Trophoblast cell (in vitro differentiated cells and primary cell): ENCODE results near the gene TVP23A.

Source experiments
- DNase-seq, 2 donors: peaks; one replicate each; pipeline ENCODE4 v3.0.0-alpha.2; 2016
- H2AFZ ChIP-seq: 2 replicates; pipeline ENCODE4 v1.6.1; 2013; ENCODE audit warnings: low read length, moderate library complexity, mild to moderate bottlenecking; ENCODE audit not compliant: insufficient read depth, poor library complexity
- H2AK5ac ChIP-seq: 2 replicates; pipeline ENCODE4 v1.6.1; 2013; ENCODE audit warnings: mild to moderate bottlenecking, low read length
- H2BK120ac ChIP-seq: 2 replicates; pipeline ENCODE4 v1.6.1; 2013; ENCODE audit warnings: low read length, mild to moderate bottlenecking, moderate library complexity; ENCODE audit not compliant: insufficient read depth, poor library complexity
- H2BK12ac ChIP-seq: 2 replicates; pipeline ENCODE4 v1.6.1; 2013; ENCODE audit warnings: mild to moderate bottlenecking, low read length, moderate library complexity
- H2BK5ac ChIP-seq: 2 replicates; pipeline ENCODE4 v1.6.1; 2013; ENCODE audit warnings: low read length, low read depth, moderate library complexity, mild to moderate bottlenecking; ENCODE audit not compliant: poor library complexity
- H3K14ac ChIP-seq: 2 replicates; pipeline ENCODE4 v1.6.1; 2013; ENCODE audit warnings: mild to moderate bottlenecking, low read length
- H3K18ac ChIP-seq: 2 replicates; pipeline ENCODE4 v1.6.1; 2013; ENCODE audit warnings: mild to moderate bottlenecking, low read length
- H3K23ac ChIP-seq: 2 replicates; pipeline ENCODE4 v1.6.1; 2013; ENCODE audit warnings: low read length
- H3K27ac ChIP-seq: 2 replicates; pipeline ENCODE4 v1.5.1; 2013; ENCODE audit warnings: low read depth, mild to moderate bottlenecking, inconsistent platforms, low read length, moderate library complexity
- H3K27me3 ChIP-seq: 2 replicates; pipeline ENCODE4 v1.6.1; 2013; ENCODE audit warnings: inconsistent platforms, mild to moderate bottlenecking, low read length, moderate library complexity; ENCODE audit not compliant: insufficient read depth
- H3K36me3 ChIP-seq, 2 experiments: 1 replicate in 1 of 2; 2 replicates in 1 of 2; pipeline ENCODE4 v1.6.1; 2013; ENCODE audit warnings: low read length in 2 of 2, mild to moderate bottlenecking in 2 of 2, moderate library complexity in 1 of 2; ENCODE audit not compliant: insufficient read depth in 2 of 2, control insufficient read depth in 1 of 2
- H3K4ac ChIP-seq: 2 replicates; pipeline ENCODE4 v1.6.1; 2013; ENCODE audit warnings: low read depth, mild to moderate bottlenecking, low read length, moderate library complexity
- H3K4me1 ChIP-seq, 2 experiments: 1 replicate in 1 of 2; 2 replicates in 1 of 2; pipeline ENCODE4 v1.6.1; 2013; ENCODE audit warnings: low read length in 2 of 2, mild to moderate bottlenecking in 2 of 2, moderate library complexity in 1 of 2; ENCODE audit not compliant: insufficient read depth in 2 of 2, control insufficient read depth in 1 of 2
- H3K4me2 ChIP-seq: 2 replicates; pipeline ENCODE4 v1.6.1; 2013; ENCODE audit warnings: inconsistent platforms, mild to moderate bottlenecking, low read length, moderate library complexity
- H3K4me3 ChIP-seq: 2 replicates; pipeline ENCODE4 v1.5.1; 2013; ENCODE audit warnings: mild to moderate bottlenecking, low read depth, low read length, inconsistent platforms
- H3K79me1 ChIP-seq: one replicate; pipeline ENCODE4 v1.6.1; 2013; ENCODE audit warnings: low read length
- H3K79me2 ChIP-seq: 2 replicates; pipeline ENCODE4 v1.6.1; 2013; ENCODE audit warnings: low read length, mild to moderate bottlenecking; ENCODE audit not compliant: control insufficient read depth, insufficient read depth, poor library complexity
- H3K9ac ChIP-seq: 2 replicates; pipeline ENCODE4 v1.6.1; 2013; ENCODE audit warnings: mild to moderate bottlenecking, low read length
- H3K9me3 ChIP-seq: 2 replicates; pipeline ENCODE4 v1.6.1; 2013; ENCODE audit warnings: low read depth, mild to moderate bottlenecking, control low read depth, inconsistent platforms, low read length; ENCODE audit not compliant: insufficient read depth
- H4K12ac ChIP-seq: 2 replicates; pipeline ENCODE4 v1.6.1; 2013; ENCODE audit warnings: low read depth, mild to moderate bottlenecking, low read length, moderate library complexity
- H4K8ac ChIP-seq: 2 replicates; pipeline ENCODE4 v1.6.1; 2013; ENCODE audit warnings: low read depth, mild to moderate bottlenecking, low read length, moderate library complexity
- H4K91ac ChIP-seq: one replicate; pipeline ENCODE4 v1.6.1; 2013; ENCODE audit warnings: low read depth, mild to moderate bottlenecking, low read length, moderate library complexity
- WGBS: extraction: QIAGEN DNeasy Blood & Tissue Kit; methylation state at CpG from one replicate; pipeline ENCODE4 v1.1.7; 2013; ENCODE audit warnings: missing lambda C conversion rate; ENCODE audit not compliant: insufficient read length, insufficient coverage; ENCODE audit errors: extremely low coverage; 5-methylcytosine and 5-hydroxymethylcytosine counted together

TVP23A gene

DNA sequence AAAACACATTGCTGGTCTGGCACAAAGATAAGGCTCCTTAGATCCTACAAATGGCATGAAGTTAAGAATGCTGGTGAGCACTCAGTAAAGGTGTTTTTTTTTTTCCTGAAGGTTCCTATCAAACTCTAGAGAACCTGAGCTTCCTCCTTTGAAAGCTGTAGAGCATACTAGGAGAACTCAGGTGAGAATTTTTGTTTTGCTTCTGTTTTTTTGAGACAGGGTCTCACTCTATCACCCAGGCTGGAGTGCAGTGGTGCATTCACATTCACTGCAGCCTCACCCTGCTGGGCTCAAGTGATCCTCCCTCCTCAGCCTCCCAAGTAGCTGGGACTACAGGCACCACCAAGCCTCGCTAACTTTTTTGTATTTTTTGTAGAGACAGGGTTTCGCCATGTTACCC lies 37.4 kb upstream of the TVP23A start:
- H3K9ac ChIP-seq: no peak overlapping the region
- no peak overlapping the region for H3K18ac ChIP-seq
- no peaks in the 10 kb centered on the region for H3K79me2 ChIP-seq
- no peak overlapping the region for H3K27ac ChIP-seq
- H3K4ac ChIP-seq: no peak overlapping the region
- H2BK5ac ChIP-seq: no peak overlapping the region
- H2AFZ ChIP-seq: no peak overlapping the region
- no peak overlapping the region for H4K91ac ChIP-seq
- H3K36me3 ChIP-seq: no peaks in the 10 kb centered on the region
- H3K79me1 ChIP-seq: no peaks in the 10 kb centered on the region
- H3K9me3 ChIP-seq: peaks cover 6% of the 10 kb centered on the region
- H4K12ac ChIP-seq: no peak overlapping the region
- H3K27me3 ChIP-seq: no peaks in the 10 kb centered on the region
- WGBS: no CpG with 5 or more reads among the region's 2 CpGs
- H2BK12ac ChIP-seq: no peak overlapping the region
- DNase-seq: no peak
- H3K4me1 ChIP-seq: no peaks in the 10 kb centered on the region
- H2BK120ac ChIP-seq: no peak overlapping the region
- H3K14ac ChIP-seq: no peak overlapping the region
- H4K8ac ChIP-seq: no peak overlapping the region
- no peak overlapping the region for H3K4me2 ChIP-seq
- H3K4me3 ChIP-seq: no peak overlapping the region
- H3K23ac ChIP-seq: no peak overlapping the region
- H2AK5ac ChIP-seq: no peak overlapping the region

DNA sequence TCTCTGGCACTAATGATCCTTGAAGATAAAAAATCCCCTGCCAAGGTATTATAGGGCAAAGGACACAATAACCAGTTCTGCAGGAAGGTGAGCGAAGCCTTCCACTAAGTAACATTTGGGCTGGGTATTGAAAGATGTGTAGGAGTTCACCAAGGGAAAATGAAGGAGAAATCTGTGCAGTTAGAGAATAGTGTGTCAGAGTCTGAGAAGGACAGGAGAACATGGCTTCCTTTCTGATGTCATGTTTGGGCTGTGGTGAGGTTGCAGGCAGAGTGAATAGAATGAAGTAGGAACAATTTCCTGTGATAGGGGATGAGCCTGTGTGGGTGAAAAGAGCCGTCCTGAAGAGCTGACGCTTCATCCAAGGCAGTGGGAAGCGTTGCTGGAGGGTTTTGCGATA lies 34.4 kb upstream of the TVP23A start:
- H3K9ac ChIP-seq: no peak overlapping the region
- no peak overlapping the region for H2BK120ac ChIP-seq
- no peaks in the 10 kb centered on the region for H3K79me1 ChIP-seq
- no peaks in the 10 kb centered on the region for H3K9me3 ChIP-seq
- no peak overlapping the region for H3K4me3 ChIP-seq
- DNase-seq: no peak
- H4K12ac ChIP-seq: no peak overlapping the region
- no peak overlapping the region for H2AK5ac ChIP-seq
- no peak overlapping the region for H3K4ac ChIP-seq
- no peak overlapping the region for H2AFZ ChIP-seq
- H2BK12ac ChIP-seq: no peak overlapping the region
- H3K23ac ChIP-seq: no peak overlapping the region
- H4K91ac ChIP-seq: no peak overlapping the region
- no peak overlapping the region for H3K14ac ChIP-seq
- H3K79me2 ChIP-seq: no peaks in the 10 kb centered on the region
- no peak overlapping the region for H4K8ac ChIP-seq
- H2BK5ac ChIP-seq: no peak overlapping the region
- no peaks in the 10 kb centered on the region for H3K4me1 ChIP-seq
- no peaks in the 10 kb centered on the region for H3K36me3 ChIP-seq
- no peaks in the 10 kb centered on the region for H3K27me3 ChIP-seq
- H3K27ac ChIP-seq: no peak overlapping the region
- no peak overlapping the region for H3K18ac ChIP-seq
- no peak overlapping the region for H3K4me2 ChIP-seq
- no CpG with 5 or more reads among the region's 5 CpGs for WGBS

DNA sequence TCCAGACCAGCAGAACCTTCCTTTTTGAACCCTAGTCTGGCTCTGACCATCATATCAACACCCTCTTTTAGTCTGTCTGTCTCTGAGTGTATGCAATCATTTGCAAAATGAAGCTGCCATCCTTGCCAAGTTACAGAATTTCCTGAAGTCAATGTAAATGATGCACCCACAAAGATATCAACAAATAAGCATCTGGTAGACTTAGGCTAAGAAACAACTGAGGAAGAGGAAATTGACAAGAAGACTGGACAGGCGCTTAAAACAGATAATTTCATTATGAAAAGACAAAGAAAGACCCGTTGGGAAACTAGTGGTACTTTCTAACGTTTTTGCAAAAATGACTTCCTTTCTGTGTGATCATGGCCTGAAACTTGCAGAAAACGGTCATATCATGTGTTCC lies 33.7 kb upstream of the TVP23A start:
- WGBS: no CpG with 5 or more reads among the region's 4 CpGs
- H3K9me3 ChIP-seq: no peaks in the 10 kb centered on the region

DNA sequence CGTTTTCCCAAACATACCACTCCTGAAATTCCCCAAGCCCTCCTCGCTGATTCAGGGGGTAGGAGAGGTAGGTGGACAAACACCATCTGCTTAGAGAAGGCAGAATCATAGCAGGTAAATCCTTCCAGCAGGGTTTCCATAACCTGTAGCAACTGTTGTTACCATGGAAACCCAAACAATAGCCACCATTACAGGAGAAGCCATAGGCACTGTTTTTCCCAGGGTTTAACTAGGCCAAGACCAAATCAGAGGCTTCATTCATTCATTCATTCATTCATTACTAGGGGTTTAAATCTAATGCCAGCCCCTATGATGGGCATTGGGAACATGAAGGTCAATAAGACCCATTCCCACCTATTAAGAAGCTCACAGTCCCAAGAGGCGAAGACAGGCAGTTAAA lies 32.9 kb upstream of the TVP23A start:
- Histone ChIP-seq H3K79me2 (no peaks in the 10 kb centered on the region), H3K18ac (no peak overlapping the region), H2AFZ (no peak overlapping the region), H3K14ac (no peak overlapping the region), H3K4ac (no peak overlapping the region), H2BK120ac (no peak overlapping the region), H4K8ac (no peak overlapping the region), H3K36me3 (no peaks in the 10 kb centered on the region), H3K79me1 (no peaks in the 10 kb centered on the region), H2BK5ac (no peak overlapping the region), H3K4me1 (no peaks in the 10 kb centered on the region), H4K91ac (no peak overlapping the region), H3K27ac (no peak overlapping the region), H3K9me3 (no peaks in the 10 kb centered on the region), H4K12ac (no peak overlapping the region), H3K4me2 (no peak overlapping the region), H3K27me3 (no peaks in the 10 kb centered on the region), H2AK5ac (no peak overlapping the region), H3K23ac (no peak overlapping the region), H3K4me3 (no peak overlapping the region), H3K9ac (no peak overlapping the region), H2BK12ac (no peak overlapping the region)
- no CpG with 5 or more reads among the region's 3 CpGs for WGBS
- DNase-seq: no peak

More for the DNA sequence above, 33.7 kb upstream of the TVP23A start:
- Histone ChIP-seq H3K4ac (no peak overlapping the region), H3K18ac (no peak overlapping the region), H2BK12ac (no peak overlapping the region), H3K14ac (no peak overlapping the region), H3K36me3 (no peaks in the 10 kb centered on the region), H3K23ac (no peak overlapping the region), H3K27me3 (no peaks in the 10 kb centered on the region), H2BK5ac (no peak overlapping the region), H4K12ac (no peak overlapping the region), H3K4me3 (no peak overlapping the region), H3K4me1 (no peaks in the 10 kb centered on the region), H2BK120ac (no peak overlapping the region), H3K79me2 (no peaks in the 10 kb centered on the region), H4K8ac (no peak overlapping the region), H2AK5ac (no peak overlapping the region), H4K91ac (no peak overlapping the region), H2AFZ (no peak overlapping the region), H3K4me2 (no peak overlapping the region), H3K27ac (no peak overlapping the region), H3K79me1 (no peaks in the 10 kb centered on the region), H3K9ac (no peak overlapping the region)
- DNase-seq: no peak
